ENCODE data around the gene FN3KRP. TPM values are rescaled to one million over a fixed set of nuclear protein-coding genes. Genes with fewer than 3 reads are reported as not detected.

Gene FN3KRP
- total and polyA plus RNA-seq, 2 of the 13 experiments (the other 11 are each of a cell fraction or from before 2014, with no cell fraction given), result 22.4 to 28.2 TPM

GRCh38 chr17:82751571-82752370, 35.3 kb downstream of the FN3KRP start, which contains the start of gene TBCD (continued):
- TF ChIP-seq CEBPZ (IDR thresholded peaks at IDR 0.05; ENCODE audit: low read length) (no peak), TRAFD1 (CRISPR knock-in tag; IDR thresholded peaks at IDR 0.05; ENCODE audit: borderline replicate concordance) (no peak), ZNF234 (CRISPR knock-in tag; conservative IDR thresholded peaks at IDR 0.05) (peak; percentile 91; the same call in 1 of the 2 replicates), ZNF607 (CRISPR knock-in tag; IDR thresholded peaks at IDR 0.05; ENCODE audit: borderline replicate concordance) (peak; percentile 98), CCDC6 (CRISPR knock-in tag; IDR thresholded peaks at IDR 0.05) (no peak), SMAD1 (CRISPR knock-in tag; IDR thresholded peaks at IDR 0.05; ENCODE audit: borderline replicate concordance, low read depth) (peak; percentile 94; the same call in 1 of the 2 replicates), NKX3-1 (CRISPR knock-in tag; IDR thresholded peaks at IDR 0.05) (peak; percentile 94), MYC (CRISPR knock-in tag; IDR thresholded peaks at IDR 0.05; ENCODE audit: borderline replicate concordance) (peak; percentile 97), SP1 (IDR thresholded peaks at IDR 0.05) (peak; percentile 85), SP1 (CRISPR knock-in tag; IDR thresholded peaks at IDR 0.05) (peak; percentile 99), STAT5B (CRISPR knock-in tag; IDR thresholded peaks at IDR 0.05) (no peak), RBAK (CRISPR knock-in tag; IDR thresholded peaks at IDR 0.05) (no peak), PBX2 (CRISPR knock-in tag; IDR thresholded peaks at IDR 0.05) (no peak), GMEB2 (CRISPR knock-in tag; IDR thresholded peaks at IDR 0.05; ENCODE audit: low read depth) (0 out of 2 replicates have a peak, but pooled peaks have one; percentile 69), AGO1 (IDR thresholded peaks at IDR 0.05; ENCODE audit: low read depth, low read length, poor library complexity, severe bottlenecking) (peak; percentile 99), ZNF101 (CRISPR knock-in tag; IDR thresholded peaks at IDR 0.05; ENCODE audit: borderline replicate concordance, low read depth) (no peak), ZNF513 (CRISPR knock-in tag; conservative IDR thresholded peaks at IDR 0.05) (0 out of 2 replicates have a peak, but pooled peaks have one; percentile 57), SALL1 (CRISPR knock-in tag; IDR thresholded peaks at IDR 0.05) (peak; percentile 93), ATM (IDR thresholded peaks at IDR 0.05; ENCODE audit: borderline replicate concordance) (no peak), TOE1 (CRISPR knock-in tag; IDR thresholded peaks at IDR 0.05) (no peak)
